ENCODE data around the gene ATXN1.

GRCh38 chr6:16498957-16499356 lies 262.3 kb downstream of the ATXN1 start:
- TF ChIP-seq EZH2 (IDR thresholded peaks at IDR 0.05; ENCODE audit: insufficient read depth, poor library complexity, severe bottlenecking) (no peak), EZH2phosphoT487 (IDR thresholded peaks at IDR 0.05; ENCODE audit: insufficient read depth, low read depth) (no peak)

Data from GM23248 (cell line).